GM18511 (cell line): ENCODE measurements around the gene CFAP46.
"Not testable (repeated sequence)": the region's sequence is repeated elsewhere in the genome, so short reads cannot be mapped to it uniquely, and the experiment has no call there.

ENCODE experiments used
- ATAC-seq: cut with Tn5 transposase; IDR thresholded peaks from one replicate; pipeline ENCODE4 v1.9.1; 2021; ENCODE audit warnings: mild to moderate bottlenecking, moderate library complexity; ENCODE audit not compliant: unreplicated experiment

CFAP46 gene

GRCh38 chr10:132797986-132798385 is 144.4 kb downstream of the CFAP46 start:
- not testable (repeated sequence) for ATAC-seq

- ATAC-seq = no peak
These were observed 145.5 kb downstream of the CFAP46 start for GRCh38 chr10:132796846-132797245.

GRCh38 chr10:132793871-132794849 is 148.2 kb downstream of the CFAP46 start:
- no peak for ATAC-seq

GRCh38 chr10:132793213-132793612 is 149.2 kb downstream of the CFAP46 start:
- ATAC-seq = no peak

- no peak for ATAC-seq
These were observed 149.6 kb downstream of the CFAP46 start for GRCh38 chr10:132792796-132793195.

GRCh38 chr10:132792099-132792498 is 150.3 kb downstream of the CFAP46 start:
- not testable (repeated sequence) for ATAC-seq

- no peak for ATAC-seq
These were observed 151.2 kb downstream of the CFAP46 start for GRCh38 chr10:132790934-132791829.

GRCh38 chr10:132790470-132790869 is 151.9 kb downstream of the CFAP46 start:
- no peak for ATAC-seq

- no peak for ATAC-seq
These were observed 152.7 kb downstream of the CFAP46 start for GRCh38 chr10:132789659-132790148.

GRCh38 chr10:132788831-132789219 is 153.5 kb downstream of the CFAP46 start:
- ATAC-seq = no peak

- ATAC-seq = no peak
These were observed 154.1 kb downstream of the CFAP46 start for GRCh38 chr10:132788180-132788830.

- no peak for ATAC-seq
These were observed 154.7 kb downstream of the CFAP46 start for GRCh38 chr10:132787495-132788179.

GRCh38 chr10:132786884-132787494 is 155.4 kb downstream of the CFAP46 start:
- no peak for ATAC-seq

- no peak for ATAC-seq
These were observed 155.9 kb downstream of the CFAP46 start for GRCh38 chr10:132786476-132786883.

GRCh38 chr10:132785723-132786475 is 156.5 kb downstream of the CFAP46 start, which contains the start of gene NKX6-2:
TSS of gene NKX6-2 (minus strand) at chr10:132786147. CDS start at chr10:132785948, 199 bp downstream.
- ATAC-seq = no peak

- no peak for ATAC-seq
These were observed 157.3 kb downstream of the CFAP46 start for GRCh38 chr10:132784866-132785722.

GRCh38 chr10:132783940-132784865 is 158.2 kb downstream of the CFAP46 start:
- ATAC-seq = no peak
